ENCODE measurements around the gene NADK2. TPM values are rescaled to one million over a fixed set of nuclear protein-coding genes. Genes with fewer than 3 reads are reported as not detected.

NADK2 gene
- total and polyA plus RNA-seq, 9 of the 15 experiments (the other 6 are each of a cell fraction or from before 2014, with no cell fraction given) = 10.6 to 41.0 (median 24.0) TPM

GRCh38 chr5:36206913-36207312 is 34.8 kb downstream of the NADK2 start:
- H3K4me2 ChIP-seq (ENCODE audit: insufficient read depth, low read length) = no peak overlapping the region
- ATAC-seq = no peak
- H3K9me3 ChIP-seq (replicated peaks; ENCODE audit: control insufficient read depth, insufficient read depth, low read depth, low read length) = no peaks in the 10 kb centered on the region
- no peak overlapping the region for H3K9ac ChIP-seq (ENCODE audit: insufficient read depth in 1 of 2, low read depth in 2 of 2, low read length in 2 of 2)
- H3K4me1 ChIP-seq (replicated peaks in 1 of 2; ENCODE audit: control insufficient read depth in 2 of 2, insufficient read depth in 2 of 2, low read length in 2 of 2) = no peaks in the 10 kb centered on the region
- CTCF ChIA-PET (ENCODE audit: low intra/inter-chr PET ratio) = no interaction called here
- DNase-seq (ENCODE audit: extremely low read depth in 1 of 4, low spot score in 3 of 4) = no peak
- TF ChIP-seq ZNF592 (IDR thresholded peaks at IDR 0.05) (no peak), ZBTB9 (CRISPR knock-in tag; IDR thresholded peaks at IDR 0.05) (no peak), CHD1 (IDR thresholded peaks at IDR 0.05; ENCODE audit: low read length) (no peak), HOXB6 (CRISPR knock-in tag; IDR thresholded peaks at IDR 0.05; ENCODE audit: borderline replicate concordance) (no peak), VEZF1 (CRISPR knock-in tag; IDR thresholded peaks at IDR 0.05) (no peak), HMG20A (CRISPR knock-in tag; conservative IDR thresholded peaks at IDR 0.05) (no peak), ZBTB1 (CRISPR knock-in tag; IDR thresholded peaks at IDR 0.05; ENCODE audit: borderline replicate concordance, low read depth) (no peak), ZNF232 (CRISPR knock-in tag; IDR thresholded peaks at IDR 0.05) (no peak), MBD1 (CRISPR knock-in tag; IDR thresholded peaks at IDR 0.05) (no peak)
- POLR2A ChIA-PET = interaction anchor here (1.1 to 1.3 kb wide), 2 partner anchors 10 to 30 kb away, joined by 3 read pairs; no protein-coding TSS in a partner anchor
- H4K20me1 ChIP-seq (replicated peaks; ENCODE audit: control insufficient read depth, insufficient read depth, low read length) = no peaks in the 10 kb centered on the region
- peaks cover 45% of the 10 kb centered on the region; the same call in 2 of the 3 replicates for H3K36me3 ChIP-seq (ENCODE audit: control insufficient read depth, insufficient read depth, low read length)
- no peak overlapping the region for H2AFZ ChIP-seq (ENCODE audit: low read depth, low read length)
- H3K9me1 ChIP-seq (ENCODE audit: control insufficient read depth, insufficient read depth, low read length) = no peaks in the 10 kb centered on the region
- no peaks in the 10 kb centered on the region for H3K79me2 ChIP-seq (ENCODE audit: control insufficient read depth, insufficient read depth, low read length)
- FAIRE-seq = no peak
- intact Hi-C loops (cut with micrococcal nuclease) (no loop called here), in situ Hi-C loops (cut with MboI) (no loop called here)
- no peaks in the 10 kb centered on the region for H3K27me3 ChIP-seq (ENCODE audit: control insufficient read depth in 2 of 2, insufficient read depth in 2 of 2, low read length in 2 of 2)
- no peak overlapping the region for H3K27ac ChIP-seq (ENCODE audit: extremely low read depth, low read depth, low read length)
- H3K4me3 ChIP-seq = no peak overlapping the region
- BruUV-seq (replicated peaks) = no TSS peak

Measured in K562 (cell line).